PFSK-1 (cell line): ENCODE measurements around the gene CENPP.

ENCODE experiments used
- POLR2AphosphoS5 ChIP-seq: IDR thresholded peaks from 2 replicates; pipeline ENCODE4 v1.6.1; 2012; ENCODE audit warnings: low read depth, mild to moderate bottlenecking, control low read depth, low read length, moderate library complexity
- TAF1 ChIP-seq: IDR thresholded peaks from 2 replicates; pipeline ENCODE4 v1.6.1; 2012; ENCODE audit warnings: low read length, control low read depth, borderline replicate concordance; ENCODE audit not compliant: insufficient read depth
- TF ChIP-seq, protein P1 (sequence below), 2 experiments: IDR thresholded peaks; 2 replicates each; pipeline versions ENCODE4 v1.6.1 to v1.8.0; 2011 to 2012; ENCODE audit warnings: low read depth in 2 of 2, low read length in 2 of 2, control low read depth in 1 of 2, inconsistent platforms in 1 of 2, mild to moderate bottlenecking in 1 of 2, moderate library complexity in 1 of 2; ENCODE audit not compliant: insufficient read depth in 1 of 2

DNA sequence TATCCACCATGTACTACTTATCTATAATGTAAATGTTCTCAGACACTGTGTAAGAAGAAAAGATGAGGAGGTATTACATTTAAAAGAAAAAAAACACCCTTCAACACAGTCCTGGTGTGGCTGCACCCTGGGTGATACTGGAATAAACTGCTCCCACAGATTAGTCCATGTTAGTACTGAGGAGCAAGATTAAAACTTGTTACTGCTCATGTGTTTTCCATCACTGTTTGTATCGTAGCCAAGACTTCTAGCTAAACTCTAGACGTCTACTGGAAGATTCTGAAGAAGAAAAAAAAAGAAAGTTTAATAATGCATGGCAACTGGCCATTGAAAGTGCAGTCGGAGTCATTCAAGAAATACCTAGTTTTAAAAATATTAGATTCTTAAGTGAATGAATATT, 156.6 kb downstream of the CENPP start, which contains the start of gene ASPN:
- TF ChIP-seq, protein P1, sequence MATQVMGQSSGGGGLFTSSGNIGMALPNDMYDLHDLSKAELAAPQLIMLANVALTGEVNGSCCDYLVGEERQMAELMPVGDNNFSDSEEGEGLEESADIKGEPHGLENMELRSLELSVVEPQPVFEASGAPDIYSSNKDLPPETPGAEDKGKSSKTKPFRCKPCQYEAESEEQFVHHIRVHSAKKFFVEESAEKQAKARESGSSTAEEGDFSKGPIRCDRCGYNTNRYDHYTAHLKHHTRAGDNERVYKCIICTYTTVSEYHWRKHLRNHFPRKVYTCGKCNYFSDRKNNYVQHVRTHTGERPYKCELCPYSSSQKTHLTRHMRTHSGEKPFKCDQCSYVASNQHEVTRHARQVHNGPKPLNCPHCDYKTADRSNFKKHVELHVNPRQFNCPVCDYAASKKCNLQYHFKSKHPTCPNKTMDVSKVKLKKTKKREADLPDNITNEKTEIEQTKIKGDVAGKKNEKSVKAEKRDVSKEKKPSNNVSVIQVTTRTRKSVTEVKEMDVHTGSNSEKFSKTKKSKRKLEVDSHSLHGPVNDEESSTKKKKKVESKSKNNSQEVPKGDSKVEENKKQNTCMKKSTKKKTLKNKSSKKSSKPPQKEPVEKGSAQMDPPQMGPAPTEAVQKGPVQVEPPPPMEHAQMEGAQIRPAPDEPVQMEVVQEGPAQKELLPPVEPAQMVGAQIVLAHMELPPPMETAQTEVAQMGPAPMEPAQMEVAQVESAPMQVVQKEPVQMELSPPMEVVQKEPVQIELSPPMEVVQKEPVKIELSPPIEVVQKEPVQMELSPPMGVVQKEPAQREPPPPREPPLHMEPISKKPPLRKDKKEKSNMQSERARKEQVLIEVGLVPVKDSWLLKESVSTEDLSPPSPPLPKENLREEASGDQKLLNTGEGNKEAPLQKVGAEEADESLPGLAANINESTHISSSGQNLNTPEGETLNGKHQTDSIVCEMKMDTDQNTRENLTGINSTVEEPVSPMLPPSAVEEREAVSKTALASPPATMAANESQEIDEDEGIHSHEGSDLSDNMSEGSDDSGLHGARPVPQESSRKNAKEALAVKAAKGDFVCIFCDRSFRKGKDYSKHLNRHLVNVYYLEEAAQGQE (IDR thresholded peaks at IDR 0.05; ENCODE audit: insufficient read depth in 1 of 2, low read depth in 2 of 2, low read length in 2 of 2) = no peak
- TF ChIP-seq POLR2AphosphoS5 = no peak
- no peak for TF ChIP-seq TAF1
